Spleen (tissue), 11 donors: ENCODE measurements around the gene CERS1. TPM values are rescaled to one million over a fixed set of nuclear protein-coding genes. Genes with fewer than 3 reads are reported as not detected.

ENCODE experiments used
- DNase-seq: peaks from one replicate; pipeline ENCODE4 v3.0.0-alpha.2; 2020
- H3K27ac ChIP-seq, 8 donors: fragments of 200-600 bp; sonication (generic) in 7 of 8; 1 replicate in 4 of 8; 2 replicates in 4 of 8; pipeline versions ENCODE4 v1.5.0 to v1.8.0; 2016 to 2021; ENCODE audit warnings: inconsistent platforms in 4 of 8, mild to moderate bottlenecking in 4 of 8, moderate library complexity in 1 of 8
- H3K27me3 ChIP-seq, 7 donors: fragments of 200-600 bp; sonication (generic) in 6 of 7; replicated peaks in 1 of 7; 1 replicate in 4 of 7; 2 replicates in 3 of 7; pipeline versions ENCODE4 v1.5.0 to v1.8.0; 2016 to 2021; ENCODE audit warnings: inconsistent platforms in 3 of 7, mild to moderate bottlenecking in 1 of 7
- H3K36me3 ChIP-seq, 6 donors: fragments of 200-600 bp; sonication (generic) in 5 of 6; 1 replicate in 4 of 6; 2 replicates in 2 of 6; pipeline versions ENCODE4 v1.5.0 to v1.8.0; 2016 to 2021; ENCODE audit warnings: inconsistent platforms in 2 of 6
- H3K4me1 ChIP-seq, 6 donors: fragments of 200-600 bp; sonication (generic) in 5 of 6; 1 replicate in 3 of 6; 2 replicates in 3 of 6; pipeline versions ENCODE4 v1.5.0 to v1.8.0; 2016 to 2021; ENCODE audit warnings: inconsistent platforms in 3 of 6
- H3K4me3 ChIP-seq, 8 donors: fragments of 200-600 bp; sonication (generic) in 7 of 8; 1 replicate in 4 of 8; 2 replicates in 4 of 8; pipeline versions ENCODE4 v1.5.0 to v1.8.0; 2016 to 2021; ENCODE audit warnings: inconsistent platforms in 4 of 8, mild to moderate bottlenecking in 4 of 8, moderate library complexity in 2 of 8
- H3K9me3 ChIP-seq, 8 donors: fragments of 200-600 bp; sonication (generic) in 7 of 8; 1 replicate in 4 of 8; 2 replicates in 4 of 8; pipeline versions ENCODE4 v1.5.0 to v1.8.0; 2016 to 2021; ENCODE audit warnings: inconsistent platforms in 4 of 8
- POLR2A ChIP-seq, 3 donors: fragments of 450-650 bp; IDR thresholded peaks; one replicate each; pipeline ENCODE4 v1.5.1; 2017; ENCODE audit warnings: antibody characterized with exemption in 3 of 3, mild to moderate bottlenecking in 1 of 3
- POLR2AphosphoS5 ChIP-seq, 3 donors: sonication (generic); formaldehyde crosslinking; IDR thresholded peaks; one replicate each; pipeline ENCODE4 v1.5.1; 2017; ENCODE audit warnings: antibody characterized with exemption in 3 of 3
- WGBS, 5 donors: extraction: QIAGEN DNeasy Blood & Tissue Kit in 3 of 5; methylation state at CpG; one replicate each; pipeline versions ENCODE4 v1.1.5 to v1.1.7; 2013 to 2018; 5-methylcytosine and 5-hydroxymethylcytosine counted together
- intact Hi-C: fragments of 100-400 bp; cut with DNase I; formaldehyde crosslinking; loops from one replicate; pipeline ENCODE4 v1.15.0; 2023; ENCODE audit warnings: low total_unique reads
- polyA plus RNA-seq, 3 donors: library from polyadenylated mRNA; stranded (reverse); fragments of 200-250 nt; gene quantifications; one replicate each; pipeline ENCODE4 v1.2.1, GENCODE V29; 2013
- total RNA-seq, 7 donors: library from RNA; depleted of rRNA in 3 of 7; stranded (reverse); fragments of >200 nt in 3 of 7; fragmentation: NEBNext Ultra II Directional in 4 of 7; extraction: Animal tissue kit (Norgen Biotek cat#: 25700) in 4 of 7; gene quantifications; one replicate each; pipeline versions ENCODE4 v1.1.0 to v1.2.1, GENCODE V29; 2016 to 2021
- TF ChIP-seq, protein P1 (sequence below), 11 experiments: fragments of 200-600 bp in 7 of 11; fragments of 450-650 bp in 4 of 11; sonication (generic) in 4 of 11; IDR thresholded peaks in 8 of 11; conservative IDR thresholded peaks in 3 of 11; 1 replicate in 7 of 11; 2 replicates in 4 of 11; pipeline versions ENCODE4 v1.4.0 to v1.8.0; 2016 to 2021; ENCODE audit warnings: antibody characterized with exemption in 11 of 11, inconsistent platforms in 4 of 11, mild to moderate bottlenecking in 1 of 11
- donor health status: healthy with polysubstance abuse.
- donor health status: DM: no; HTN: no; CAD: no; lungs with moderate emphysema.
- donor health status: DM: no; HTN: no; CAD: no.
- donor health status: Bipolar disorder and iron deficiency.
- donor health status: healthy.
- donor health status: DM: no; HTN: no; CAD: no.
- donor health status: DM: yes; HTN: yes; CAD: no.

Gene CERS1
- total and polyA plus RNA-seq, 10 donors: 0.06 to 0.50 (median 0.39) TPM; not detected in 4

DNA sequence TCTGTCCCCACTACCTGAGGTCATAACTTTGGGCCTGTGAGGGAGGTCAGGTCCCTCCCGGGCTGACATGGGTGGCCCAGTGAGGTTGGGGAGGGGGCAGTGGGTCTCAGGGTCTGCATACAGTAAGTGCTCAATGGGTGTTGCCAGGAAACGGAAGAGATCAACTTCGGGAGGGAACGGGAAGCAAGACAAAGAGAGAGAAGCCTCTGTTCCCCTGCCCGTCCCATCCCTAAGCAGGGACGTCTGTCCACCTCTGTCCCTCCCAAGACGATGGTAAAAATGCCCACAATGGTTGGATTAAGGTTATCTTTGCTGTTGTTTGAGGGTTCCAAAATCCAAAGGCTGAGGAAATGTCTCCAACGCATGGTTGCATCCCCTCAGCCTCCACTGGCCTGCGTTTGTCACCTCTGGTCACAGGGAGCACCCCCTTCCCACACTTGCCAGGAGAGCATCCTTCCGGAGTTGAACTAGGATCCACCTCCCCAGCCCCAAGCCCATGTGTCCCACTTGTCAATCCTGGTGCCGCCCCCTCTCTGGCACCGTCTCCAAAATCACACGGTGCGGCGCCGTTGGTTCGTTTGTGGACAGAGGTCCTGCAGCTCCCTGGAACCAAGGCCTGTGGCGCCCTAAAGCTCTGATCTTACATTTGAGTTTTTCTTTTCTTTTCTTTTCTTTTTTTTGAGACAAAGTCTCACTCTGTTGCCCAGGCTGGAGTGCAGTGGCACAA lies 45.8 kb upstream of the CERS1 start:
- Histone ChIP-seq H3K27ac (peak overlapping the region in 6 of 8 donors; percentile 32 to 89 (median 64)), H3K4me1 (peaks cover 0 to 69% (median 33%) of the 10 kb centered on the region in 6 donors), H3K27me3 (peaks cover 0 to 25% (median 5%) of the 10 kb centered on the region in 7 donors), H3K4me3 (peak overlapping the region in 3 of 8 donors; percentile 55 to 82 (median 59)), H3K36me3 (peaks cover 0 to 21% (median 0%) of the 10 kb centered on the region in 6 donors), H3K9me3 (no peaks in the 10 kb centered on the region)
- no peak for TF ChIP-seq POLR2A (IDR thresholded peaks at IDR 0.05)
- TF ChIP-seq, protein P1, sequence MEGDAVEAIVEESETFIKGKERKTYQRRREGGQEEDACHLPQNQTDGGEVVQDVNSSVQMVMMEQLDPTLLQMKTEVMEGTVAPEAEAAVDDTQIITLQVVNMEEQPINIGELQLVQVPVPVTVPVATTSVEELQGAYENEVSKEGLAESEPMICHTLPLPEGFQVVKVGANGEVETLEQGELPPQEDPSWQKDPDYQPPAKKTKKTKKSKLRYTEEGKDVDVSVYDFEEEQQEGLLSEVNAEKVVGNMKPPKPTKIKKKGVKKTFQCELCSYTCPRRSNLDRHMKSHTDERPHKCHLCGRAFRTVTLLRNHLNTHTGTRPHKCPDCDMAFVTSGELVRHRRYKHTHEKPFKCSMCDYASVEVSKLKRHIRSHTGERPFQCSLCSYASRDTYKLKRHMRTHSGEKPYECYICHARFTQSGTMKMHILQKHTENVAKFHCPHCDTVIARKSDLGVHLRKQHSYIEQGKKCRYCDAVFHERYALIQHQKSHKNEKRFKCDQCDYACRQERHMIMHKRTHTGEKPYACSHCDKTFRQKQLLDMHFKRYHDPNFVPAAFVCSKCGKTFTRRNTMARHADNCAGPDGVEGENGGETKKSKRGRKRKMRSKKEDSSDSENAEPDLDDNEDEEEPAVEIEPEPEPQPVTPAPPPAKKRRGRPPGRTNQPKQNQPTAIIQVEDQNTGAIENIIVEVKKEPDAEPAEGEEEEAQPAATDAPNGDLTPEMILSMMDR (IDR thresholded peaks at IDR 0.05 in 8 of 11, conservative IDR thresholded peaks at IDR 0.05 in 3 of 11): peak in 1 of 11 experiments; percentile 9
- TF ChIP-seq POLR2AphosphoS5 (IDR thresholded peaks at IDR 0.05): no peak
- WGBS, 5 donors: 54 to 63% (median 58%) methylated on average over 18 of the region's 18 CpGs
- no peak for DNase-seq
- intact Hi-C loops: no loop called here

DNA sequence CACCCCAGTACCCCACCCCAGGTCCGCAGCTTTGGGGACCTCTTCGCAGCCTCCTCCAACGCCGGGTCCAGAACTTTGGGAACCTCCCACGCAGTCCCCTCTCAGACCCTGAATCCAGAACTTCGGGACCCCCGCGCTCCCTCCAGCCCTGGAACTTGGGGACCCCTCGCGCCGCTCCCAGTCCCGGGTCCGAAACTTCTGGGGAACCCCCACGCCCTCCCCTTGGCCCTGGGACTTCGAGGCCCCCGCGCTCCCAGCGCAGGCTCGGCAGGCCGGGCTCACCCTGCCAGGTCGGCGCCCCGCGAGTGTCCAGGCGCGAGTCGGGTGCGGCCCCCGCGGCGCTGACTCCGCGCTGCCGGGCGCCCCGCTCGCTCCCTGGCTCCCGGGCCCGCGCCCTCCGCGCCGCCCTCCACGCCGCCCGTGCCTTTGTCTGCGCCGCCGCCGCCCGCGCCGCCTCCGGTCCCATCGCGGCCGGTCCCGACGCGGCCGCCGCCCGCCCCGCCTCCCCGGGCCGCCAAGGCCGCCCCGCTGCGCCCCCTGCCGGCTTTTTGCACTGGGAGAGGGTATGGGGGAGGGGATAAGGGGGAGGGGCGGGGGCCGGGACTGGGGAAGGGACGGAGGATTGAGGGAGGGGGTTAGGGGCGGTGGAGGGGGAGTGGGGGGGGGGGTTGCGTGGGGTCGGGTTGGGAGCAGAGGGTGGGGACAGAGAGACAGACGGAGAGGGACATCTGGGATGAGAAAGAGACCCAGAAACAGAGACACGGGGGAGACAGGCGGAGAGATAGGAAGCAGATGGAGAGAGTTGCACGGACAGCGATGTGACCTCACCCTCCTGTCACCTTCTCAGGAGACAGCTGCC lies 45.0 kb upstream of the CERS1 start, which contains the start of gene HOMER3:
Gene HOMER3, minus strand, starts transcription at position 449 of the 859 bp plus-strand sequence. CDS start 2,235 bp downstream, outside the sequence.
- WGBS, 5 donors: 1 to 7% (median 1%) methylated on average over 13 to 79 of the region's 81 CpGs
- Histone ChIP-seq H3K4me1 (peaks cover 0 to 66% (median 30%) of the 10 kb centered on the region in 6 donors), H3K27ac (peak within 1 kb of the TSS in 7 of 8 donors; percentile 65 to 89 (median 82)), H3K4me3 (peak within 1 kb of the TSS; percentile 43 to 82 (median 54)), H3K36me3 (peaks cover 0 to 29% (median 0%) of the 10 kb centered on the region in 6 donors), H3K9me3 (no peaks in the 10 kb centered on the region), H3K27me3 (peaks cover 0 to 25% (median 5%) of the 10 kb centered on the region in 7 donors)
- intact Hi-C loops: no loop called here
- DNase-seq: peak; percentile 95
- peak in 1 of 3 donors; percentile 40 for TF ChIP-seq POLR2AphosphoS5 (IDR thresholded peaks at IDR 0.05)
- TF ChIP-seq POLR2A (IDR thresholded peaks at IDR 0.05): no peak
- TF ChIP-seq, protein P1 (IDR thresholded peaks at IDR 0.05 in 8 of 11, conservative IDR thresholded peaks at IDR 0.05 in 3 of 11): peak in 4 of 11 experiments; percentile 37 to 64 (median 54)

DNA sequence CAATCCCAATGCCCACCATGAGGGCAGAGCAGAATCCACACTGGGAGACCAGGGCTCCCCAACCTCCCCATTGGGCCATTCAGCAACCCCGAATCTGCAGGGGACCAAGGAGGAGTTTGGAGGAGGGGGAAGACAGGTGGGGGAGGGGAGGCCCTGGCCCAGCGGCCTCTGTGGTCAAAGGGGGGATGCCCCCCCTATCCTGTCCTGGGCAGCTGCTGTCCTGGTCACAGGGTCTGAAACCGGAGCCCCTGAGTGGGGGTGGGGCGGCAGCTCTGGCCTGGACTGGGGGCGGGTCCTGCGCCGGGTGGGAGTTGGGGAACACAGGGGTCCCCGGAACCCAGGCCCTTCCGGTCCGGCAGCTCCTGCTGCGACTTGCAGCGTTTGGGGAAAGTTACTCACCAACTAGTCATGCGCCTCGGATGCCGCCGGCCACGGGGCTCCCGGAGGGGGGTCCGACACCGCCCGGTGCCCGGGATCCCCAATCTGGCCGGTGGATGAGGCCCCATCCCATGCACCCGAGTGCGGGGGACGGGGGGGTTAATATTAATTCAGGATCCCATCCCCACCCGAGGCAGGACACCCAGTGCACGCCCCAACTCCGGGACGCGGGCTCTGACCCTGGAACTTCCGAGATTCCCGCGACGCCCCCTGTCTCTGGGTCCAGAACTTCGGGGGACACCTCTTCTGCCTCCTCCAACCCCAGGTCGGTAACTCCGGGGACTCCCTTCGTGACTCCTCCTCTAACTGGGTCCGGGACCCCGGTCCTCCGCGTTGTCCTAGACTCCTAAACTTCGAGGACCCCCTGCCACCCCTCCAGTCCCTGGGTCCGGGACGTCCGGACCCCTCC lies 44.2 kb upstream of the CERS1 start:
- no peaks in the 10 kb centered on the region for H3K9me3 ChIP-seq
- 1 to 4% (median 2%) methylated on average over 21 to 47 of the region's 47 CpGs for WGBS, 5 donors
- intact Hi-C loops: no loop called here
- peak overlapping the region in 7 of 8 donors; percentile 65 to 89 (median 82) for H3K27ac ChIP-seq
- H3K4me3 ChIP-seq: peak overlapping the region; percentile 43 to 82 (median 54)
- TF ChIP-seq POLR2AphosphoS5 (IDR thresholded peaks at IDR 0.05): peak in 2 of 3 donors; percentile 35 to 37
- TF ChIP-seq, protein P1 (IDR thresholded peaks at IDR 0.05 in 8 of 11, conservative IDR thresholded peaks at IDR 0.05 in 3 of 11): no peak
- H3K27me3 ChIP-seq: peaks cover 0 to 25% (median 5%) of the 10 kb centered on the region in 7 donors
- H3K36me3 ChIP-seq: peaks cover 0 to 37% (median 0%) of the 10 kb centered on the region in 6 donors
- peak; percentile 83 for DNase-seq
- H3K4me1 ChIP-seq: peaks cover 0 to 62% (median 30%) of the 10 kb centered on the region in 6 donors
